IMR-90 (cell line): ENCODE results near the gene RAN. TPM values are rescaled to one million over a fixed set of nuclear protein-coding genes. Genes with fewer than 3 reads are reported as not detected.

ENCODE experiments used
- ATAC-seq: fragments of 200-7000 bp; cut with Tn5 transposase; 2 replicates; pipeline ENCODE4 v1.9.1; 2020; ENCODE audit warnings: low read depth, mild to moderate bottlenecking, moderate library complexity
- BruUV-seq: library from RNA; stranded (reverse); fragments of 400-500 nt; replicated peaks from 2 replicates; lab custom pipeline; 2021; lab: Mats Ljungman, UMichigan
- CTCF ChIA-PET: fragments of 300-600 bp; formaldehyde crosslinking; extraction: SDS; loops from one replicate; lab custom pipeline; 2021; ENCODE audit warnings: antibody characterized with exemption; lab: Yijun Ruan, JAX
- POLR2A ChIA-PET: fragments of 300-600 bp; sonication (Branson Sonifier 250); formaldehyde crosslinking; loops from one replicate; lab custom pipeline; 2022; ENCODE audit warnings: antibody characterized with exemption; ENCODE audit not compliant: unreplicated experiment; lab: Charles Lee
- DNase-seq: peaks from one replicate; pipeline ENCODE4 v3.0.0; 2013
- H2AFZ ChIP-seq: replicated peaks from 2 replicates; pipeline ENCODE3; 2013; ENCODE audit warnings: low read length, mild to moderate bottlenecking; ENCODE audit not compliant: poor library complexity
- H2AK5ac ChIP-seq: 2 replicates; pipeline ENCODE4 v1.6.1; 2013; ENCODE audit warnings: low read depth, low read length, inconsistent platforms
- H2AK9ac ChIP-seq: replicated peaks from 2 replicates; pipeline ENCODE3; 2013; ENCODE audit warnings: mild to moderate bottlenecking, low read depth, low read length, moderate library complexity; ENCODE audit not compliant: poor library complexity
- H2BK120ac ChIP-seq: 2 replicates; pipeline ENCODE4 v1.6.1; 2013; ENCODE audit warnings: low read depth, low read length, inconsistent platforms
- H2BK15ac ChIP-seq: 3 replicates; pipeline ENCODE4 v1.6.1; 2013; ENCODE audit warnings: low read depth, low read length, inconsistent platforms
- H2BK20ac ChIP-seq: 2 replicates; pipeline ENCODE4 v1.6.1; 2013; ENCODE audit warnings: low read depth, mild to moderate bottlenecking, inconsistent platforms, low read length, moderate library complexity
- H2BK5ac ChIP-seq: 2 replicates; pipeline ENCODE4 v1.6.1; 2013; ENCODE audit warnings: mild to moderate bottlenecking, low read depth, low read length, inconsistent platforms; ENCODE audit not compliant: poor library complexity, severe bottlenecking
- H3K14ac ChIP-seq: replicated peaks from 2 replicates; pipeline ENCODE4 v1.6.1; 2013; ENCODE audit warnings: low read depth, low read length, inconsistent platforms
- H3K18ac ChIP-seq: 2 replicates; pipeline ENCODE4 v1.6.1; 2013; ENCODE audit warnings: low read depth, low read length, control low read depth
- H3K23ac ChIP-seq: 2 replicates; pipeline ENCODE4 v1.6.1; 2013; ENCODE audit warnings: low read depth, low read length, inconsistent platforms
- H3K27ac ChIP-seq: 2 replicates; pipeline ENCODE4 v1.5.1; 2013; ENCODE audit warnings: mild to moderate bottlenecking, control low read depth, low read length; ENCODE audit not compliant: insufficient read depth
- H3K27me3 ChIP-seq: 2 replicates; pipeline ENCODE4 v1.6.1; 2013; ENCODE audit warnings: low read length; ENCODE audit not compliant: control insufficient read depth, insufficient read depth
- H3K36me3 ChIP-seq: 2 replicates; pipeline ENCODE4 v1.6.1; 2013; ENCODE audit warnings: low read length, mixed read lengths; ENCODE audit not compliant: control insufficient read depth, insufficient read depth
- H3K4ac ChIP-seq: 2 replicates; pipeline ENCODE4 v1.6.1; 2013; ENCODE audit warnings: low read depth, low read length, inconsistent platforms
- H3K4me1 ChIP-seq: 2 replicates; pipeline ENCODE4 v1.6.1; 2013; ENCODE audit warnings: low read length, mixed read lengths; ENCODE audit not compliant: control insufficient read depth, insufficient read depth
- H3K4me2 ChIP-seq: 2 replicates; pipeline ENCODE4 v1.6.1; 2013; ENCODE audit warnings: low read depth, mild to moderate bottlenecking, control low read depth, low read length, moderate library complexity
- H3K4me3 ChIP-seq: 2 replicates; pipeline ENCODE4 v1.5.1; 2013; ENCODE audit warnings: low read depth, mild to moderate bottlenecking, control low read depth, low read length, moderate library complexity; ENCODE audit not compliant: insufficient read depth
- H3K56ac ChIP-seq: 2 replicates; pipeline ENCODE4 v1.6.1; 2013; ENCODE audit warnings: low read length, inconsistent platforms; ENCODE audit not compliant: insufficient read depth; ENCODE audit errors: extremely low read depth
- H3K79me1 ChIP-seq, 2 experiments: 2 replicates each; pipeline ENCODE4 v1.6.1; 2013; ENCODE audit warnings: low read length in 2 of 2, inconsistent platforms in 1 of 2, low read depth in 1 of 2
- H3K9ac ChIP-seq: 2 replicates; pipeline ENCODE4 v1.6.1; 2013; ENCODE audit warnings: low read depth, low read length, control low read depth
- H3K9me1 ChIP-seq: 2 replicates; pipeline ENCODE4 v1.6.1; 2013; ENCODE audit warnings: low read length, inconsistent platforms; ENCODE audit not compliant: insufficient read depth
- H3K9me3 ChIP-seq: 2 replicates; pipeline ENCODE4 v1.6.1; 2013; ENCODE audit warnings: low read length; ENCODE audit not compliant: control insufficient read depth, insufficient read depth
- H4K20me1 ChIP-seq: 2 replicates; pipeline ENCODE4 v1.6.1; 2013; ENCODE audit warnings: low read length, inconsistent platforms; ENCODE audit not compliant: insufficient read depth
- H4K5ac ChIP-seq: 2 replicates; pipeline ENCODE4 v1.6.1; 2013; ENCODE audit warnings: mild to moderate bottlenecking, low read depth, low read length, control low read depth
- H4K8ac ChIP-seq, 2 experiments: 2 replicates each; pipeline ENCODE4 v1.6.1; 2013; ENCODE audit warnings: low read depth in 2 of 2, low read length in 2 of 2, control low read depth in 1 of 2, inconsistent platforms in 1 of 2
- H4K91ac ChIP-seq: 2 replicates; pipeline ENCODE4 v1.6.1; 2013; ENCODE audit warnings: low read depth, low read length, inconsistent platforms; ENCODE audit not compliant: insufficient read depth
- BHLHE40 ChIP-seq: fragments of 150-350 bp; IDR thresholded peaks from 2 replicates; pipeline ENCODE4 v1.6.1; 2016; ENCODE audit warnings: mild to moderate bottlenecking, low read depth, low read length
- CEBPB ChIP-seq: IDR thresholded peaks from 2 replicates; pipeline ENCODE4 v1.6.1; 2012; ENCODE audit warnings: low read depth, low read length, improper control_type of control experiment
- FOS ChIP-seq: fragments of 150-350 bp; IDR thresholded peaks from 2 replicates; pipeline ENCODE4 v1.6.1; 2016; ENCODE audit warnings: low read depth, low read length
- MAFK ChIP-seq: IDR thresholded peaks from 2 replicates; pipeline ENCODE4 v1.6.1; 2012; ENCODE audit warnings: low read depth, low read length, improper control_type of control experiment
- MXI1 ChIP-seq: IDR thresholded peaks from 2 replicates; pipeline ENCODE4 v1.6.1; 2012; ENCODE audit warnings: low read depth, mild to moderate bottlenecking, low read length, moderate library complexity, borderline replicate concordance
- RAD21 ChIP-seq: IDR thresholded peaks from 2 replicates; pipeline ENCODE4 v1.6.1; 2012; ENCODE audit warnings: low read length, improper control_type of control experiment
- RCOR1 ChIP-seq: IDR thresholded peaks from 2 replicates; pipeline ENCODE4 v1.6.1; 2012; ENCODE audit warnings: mild to moderate bottlenecking, low read length, improper control_type of control experiment; ENCODE audit not compliant: insufficient replicate concordance
- WGBS, 2 experiments: methylation state at CpG; one replicate each; pipeline versions ENCODE4 v1.1.5 to v1.1.7; 2013; ENCODE audit warnings: missing lambda C conversion rate in 2 of 2; ENCODE audit not compliant: insufficient read length in 1 of 2; ENCODE audit errors: extremely low coverage in 2 of 2; 5-methylcytosine and 5-hydroxymethylcytosine counted together
- dilution Hi-C: fragments of 300-500 bp; cut with HindIII; formaldehyde crosslinking; loops from one replicate; pipeline ENCODE4 v1.14.3; 2018; ENCODE audit warnings: low sequenced_read_pairs; ENCODE audit not compliant: unreplicated experiment
- in situ Hi-C: fragments of 300-500 bp; cut with MboI; formaldehyde crosslinking; loops from 3 replicates; pipeline ENCODE4 v1.14.3; 2019; ENCODE audit warnings: low sequenced_read_pairs, inconsistent platforms, mixed read lengths
- intact Hi-C: fragments of 100-400 bp; cut with micrococcal nuclease; formaldehyde crosslinking; loops from 2 replicates; pipeline ENCODE4 v1.10.0; 2022
- polyA plus RNA-seq, 3 experiments: library from polyadenylated mRNA; depleted of rRNA; stranded (reverse); fragments of >200 nt; gene quantifications; 2 replicates each; pipeline ENCODE4 v1.2.3, GENCODE V29; 2012; ENCODE audit warnings: low replicate concordance in 1 of 3
- total RNA-seq: library from RNA; depleted of rRNA; stranded (reverse); fragments of >200 nt; gene quantifications from 2 replicates; pipeline ENCODE4 v1.2.3, GENCODE V29; 2012
- TF ChIP-seq, protein P1 (sequence below): fragments of 150-350 bp; IDR thresholded peaks from 2 replicates; pipeline ENCODE4 v1.6.1; 2017; ENCODE audit warnings: mild to moderate bottlenecking, antibody characterized with exemption, low read length, low read depth
- TF ChIP-seq, protein P2 (sequence below): fragments of 150-350 bp; IDR thresholded peaks from 2 replicates; pipeline ENCODE4 v1.6.1; 2016; ENCODE audit warnings: low read depth, mild to moderate bottlenecking, low read length, moderate library complexity, borderline replicate concordance

RAN gene
- total and polyA plus RNA-seq, 2 of the 4 experiments (the other 2 are of a cell fraction) = 910 to 984 TPM

DNA sequence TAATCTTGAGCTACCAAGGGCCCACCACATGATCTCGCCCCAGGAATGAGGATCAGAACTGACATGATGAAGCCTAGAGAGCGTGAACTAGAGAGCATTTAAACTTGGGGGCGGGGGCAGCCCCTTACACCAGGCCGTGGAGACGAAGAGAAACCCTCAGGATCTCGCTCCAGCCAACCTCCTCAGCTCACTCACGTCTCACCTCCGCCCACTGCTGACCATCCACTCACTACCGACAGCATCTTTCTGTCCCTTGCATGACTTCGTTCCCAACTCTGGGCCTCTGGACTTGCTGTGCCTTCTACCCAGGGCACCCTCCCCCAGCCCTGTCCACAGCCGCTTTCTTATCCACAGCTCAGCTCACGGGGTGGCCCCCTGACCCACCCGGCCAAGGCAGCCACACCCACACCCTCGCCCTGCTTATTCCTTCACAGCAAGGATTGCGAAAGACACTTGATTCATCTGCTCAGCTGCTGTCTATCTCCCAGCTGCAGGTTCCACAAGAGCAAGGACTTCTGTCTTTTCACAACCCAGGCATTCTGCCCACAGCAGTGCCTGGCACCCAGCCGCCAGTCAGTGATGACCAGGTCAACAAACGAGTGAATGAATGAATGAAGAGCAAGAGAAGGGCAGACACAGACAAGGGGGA lies 39.2 kb upstream of the RAN start:
- dilution Hi-C loops (no loop called here), in situ Hi-C loops (no loop called here)
- CTCF ChIA-PET = no interaction called here

More for the DNA sequence above, 39.2 kb upstream of the RAN start:
- peaks cover 30% of the 10 kb centered on the region for H3K9me1 ChIP-seq
- no peak overlapping the region for H4K5ac ChIP-seq
- peak overlapping the region; percentile 28; the same call in 1 of the 2 replicates for H4K91ac ChIP-seq
- no peak overlapping the region for H2BK15ac ChIP-seq
- H3K18ac ChIP-seq = no peak overlapping the region
- H3K23ac ChIP-seq = no peak overlapping the region; the same call in 1 of the 2 replicates
- H3K79me1 ChIP-seq = peaks cover 17 to 72% of the 10 kb centered on the region in 2 experiments
- H3K4me3 ChIP-seq = no peak overlapping the region
- ATAC-seq (peak; percentile 64), DNase-seq (peak; percentile 78)
- H2AK9ac ChIP-seq = peak overlapping the region; percentile 68
- H3K4me1 ChIP-seq = peaks cover 25% of the 10 kb centered on the region
- H2BK120ac ChIP-seq = no peak overlapping the region
- peak overlapping the region; percentile 40; the same call in 1 of the 2 replicates for H3K4ac ChIP-seq
- 61% methylated on average over 14 of the region's 17 CpGs; no CpG with 5 or more reads in 1 of the 2 experiments for WGBS, 2 experiments
- H3K14ac ChIP-seq = peak overlapping the region; percentile 61; the same call in 1 of the 2 replicates
- peak overlapping the region; percentile 6; the same call in 1 of the 2 replicates for H3K27ac ChIP-seq
- H3K56ac ChIP-seq = no peak overlapping the region
- peak overlapping the region; percentile 3 for H2BK5ac ChIP-seq
- no peak overlapping the region for H2BK20ac ChIP-seq
- H3K36me3 ChIP-seq = no peaks in the 10 kb centered on the region
- H2AK5ac ChIP-seq = peak overlapping the region; percentile 42
- TF ChIP-seq MXI1 = no peak
- TF ChIP-seq, protein P1, sequence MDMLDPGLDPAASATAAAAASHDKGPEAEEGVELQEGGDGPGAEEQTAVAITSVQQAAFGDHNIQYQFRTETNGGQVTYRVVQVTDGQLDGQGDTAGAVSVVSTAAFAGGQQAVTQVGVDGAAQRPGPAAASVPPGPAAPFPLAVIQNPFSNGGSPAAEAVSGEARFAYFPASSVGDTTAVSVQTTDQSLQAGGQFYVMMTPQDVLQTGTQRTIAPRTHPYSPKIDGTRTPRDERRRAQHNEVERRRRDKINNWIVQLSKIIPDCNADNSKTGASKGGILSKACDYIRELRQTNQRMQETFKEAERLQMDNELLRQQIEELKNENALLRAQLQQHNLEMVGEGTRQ = no peak
- TF ChIP-seq MAFK = no peak
- no peak for TF ChIP-seq FOS
- TF ChIP-seq BHLHE40 = peak; percentile 21; the same call in 1 of the 2 replicates
- TF ChIP-seq CEBPB = peak; percentile 99
- TF ChIP-seq, protein P2, sequence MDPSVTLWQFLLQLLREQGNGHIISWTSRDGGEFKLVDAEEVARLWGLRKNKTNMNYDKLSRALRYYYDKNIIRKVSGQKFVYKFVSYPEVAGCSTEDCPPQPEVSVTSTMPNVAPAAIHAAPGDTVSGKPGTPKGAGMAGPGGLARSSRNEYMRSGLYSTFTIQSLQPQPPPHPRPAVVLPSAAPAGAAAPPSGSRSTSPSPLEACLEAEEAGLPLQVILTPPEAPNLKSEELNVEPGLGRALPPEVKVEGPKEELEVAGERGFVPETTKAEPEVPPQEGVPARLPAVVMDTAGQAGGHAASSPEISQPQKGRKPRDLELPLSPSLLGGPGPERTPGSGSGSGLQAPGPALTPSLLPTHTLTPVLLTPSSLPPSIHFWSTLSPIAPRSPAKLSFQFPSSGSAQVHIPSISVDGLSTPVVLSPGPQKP = no peak
- no peak for TF ChIP-seq RCOR1
- no peak for TF ChIP-seq RAD21
- no peak overlapping the region for H3K9ac ChIP-seq
- H3K9me3 ChIP-seq = no peaks in the 10 kb centered on the region
- no peak overlapping the region for H4K8ac ChIP-seq
- no peaks in the 10 kb centered on the region for H3K27me3 ChIP-seq
- peak overlapping the region; percentile 38 for H3K4me2 ChIP-seq
- no TSS peak for BruUV-seq
- peaks cover 47% of the 10 kb centered on the region for H4K20me1 ChIP-seq
- intact Hi-C loops = no loop called here
- peak overlapping the region; percentile 40 for H2AFZ ChIP-seq
- POLR2A ChIA-PET = no interaction called here
